HG02852 (cell line): ENCODE data around the gene CEP162.
"Not testable (repeated sequence)": the region's sequence is repeated elsewhere in the genome, so short reads cannot be mapped to it uniquely, and the experiment has no call there.

Experiments
- ATAC-seq: cut with Tn5 transposase; IDR thresholded peaks from one replicate; pipeline ENCODE4 v1.9.1; 2021; ENCODE audit warnings: mild to moderate bottlenecking, moderate library complexity; ENCODE audit not compliant: unreplicated experiment

The CEP162 gene

DNA sequence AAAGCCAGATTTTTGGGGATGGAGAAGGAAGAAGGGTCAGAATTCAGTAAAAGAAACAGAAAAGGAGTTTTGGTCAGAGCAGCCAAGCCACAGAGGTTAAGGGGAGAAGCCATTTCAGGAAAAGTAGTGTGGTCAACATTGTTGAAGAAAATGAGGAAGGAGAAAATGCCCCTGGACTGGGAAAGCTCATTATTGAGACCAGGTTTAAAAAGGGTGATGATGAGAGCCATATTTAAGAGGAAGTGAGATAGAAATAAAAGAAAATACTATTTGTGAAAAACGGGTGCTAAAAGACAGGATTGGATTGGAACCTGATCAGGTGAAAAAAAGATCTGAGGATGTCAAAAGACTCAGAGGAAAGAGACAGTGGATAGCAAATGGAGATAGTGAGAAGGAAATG, 75.8 kb downstream of the CEP162 start:
- no peak for ATAC-seq

DNA sequence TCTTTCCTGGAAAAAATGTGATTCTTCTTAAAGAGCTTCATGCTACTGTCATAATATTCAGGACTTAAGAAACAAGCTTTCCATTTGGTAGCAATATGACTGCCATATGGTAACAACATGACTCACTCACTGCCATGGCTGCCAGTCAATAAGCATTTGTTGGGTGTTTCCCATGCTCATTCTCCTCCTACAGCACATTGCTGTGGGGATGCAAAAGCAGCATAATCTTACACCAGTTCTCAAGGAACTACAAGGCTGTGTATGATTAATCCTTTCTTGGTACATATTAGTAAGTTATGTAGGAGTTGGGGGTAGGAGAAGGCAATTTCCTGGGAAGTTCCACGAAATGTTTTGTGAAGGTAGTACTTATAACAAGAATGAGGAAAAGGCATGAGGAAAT, 76.7 kb downstream of the CEP162 start:
- peak; percentile 87 for ATAC-seq

DNA sequence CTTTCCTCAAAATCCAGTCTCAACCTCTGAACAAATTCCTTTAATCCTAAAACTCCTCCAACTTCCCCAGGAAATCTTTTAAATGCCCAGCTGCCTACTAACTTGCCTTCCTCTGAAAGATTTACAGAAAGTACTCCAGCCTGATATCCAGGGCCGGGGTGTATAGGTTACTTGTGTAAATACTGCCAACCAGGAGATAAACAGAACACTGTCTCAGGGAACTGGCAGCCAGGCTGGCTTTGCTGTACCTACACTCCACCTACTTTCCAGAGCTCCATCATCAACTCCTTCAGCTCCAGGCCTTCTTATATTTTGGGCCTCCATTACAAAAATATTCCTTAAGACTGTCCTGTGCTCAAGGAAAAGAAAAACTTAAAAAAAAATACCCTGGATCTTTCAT, 85.9 kb downstream of the CEP162 start:
- no peak for ATAC-seq

DNA sequence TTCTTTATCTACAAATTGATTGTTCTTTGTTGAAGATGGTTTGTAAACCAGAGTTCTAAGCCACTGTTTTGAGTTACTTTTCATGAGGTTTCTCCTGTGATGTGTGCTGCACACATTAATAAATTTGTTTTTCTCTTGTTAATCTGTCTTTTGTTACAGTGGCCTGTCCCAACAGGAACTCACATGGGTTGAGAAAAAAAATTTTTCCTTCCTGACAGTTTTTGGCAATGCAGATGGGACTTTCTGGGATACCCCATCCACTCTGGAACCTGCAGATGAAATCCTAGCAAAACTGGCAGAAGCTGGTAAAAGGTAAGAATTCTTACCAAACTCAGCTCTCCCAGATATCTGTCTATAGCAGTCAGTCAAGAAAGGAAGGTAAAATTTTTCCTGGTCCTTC, 88.1 kb downstream of the CEP162 start:
- no peak for ATAC-seq

- no peak for ATAC-seq
These were observed 89.4 kb downstream of the CEP162 start for GRCh38 chr6:84137989-84138575.

GRCh38 chr6:84137051-84137375, 90.4 kb downstream of the CEP162 start:
- no peak for ATAC-seq

DNA sequence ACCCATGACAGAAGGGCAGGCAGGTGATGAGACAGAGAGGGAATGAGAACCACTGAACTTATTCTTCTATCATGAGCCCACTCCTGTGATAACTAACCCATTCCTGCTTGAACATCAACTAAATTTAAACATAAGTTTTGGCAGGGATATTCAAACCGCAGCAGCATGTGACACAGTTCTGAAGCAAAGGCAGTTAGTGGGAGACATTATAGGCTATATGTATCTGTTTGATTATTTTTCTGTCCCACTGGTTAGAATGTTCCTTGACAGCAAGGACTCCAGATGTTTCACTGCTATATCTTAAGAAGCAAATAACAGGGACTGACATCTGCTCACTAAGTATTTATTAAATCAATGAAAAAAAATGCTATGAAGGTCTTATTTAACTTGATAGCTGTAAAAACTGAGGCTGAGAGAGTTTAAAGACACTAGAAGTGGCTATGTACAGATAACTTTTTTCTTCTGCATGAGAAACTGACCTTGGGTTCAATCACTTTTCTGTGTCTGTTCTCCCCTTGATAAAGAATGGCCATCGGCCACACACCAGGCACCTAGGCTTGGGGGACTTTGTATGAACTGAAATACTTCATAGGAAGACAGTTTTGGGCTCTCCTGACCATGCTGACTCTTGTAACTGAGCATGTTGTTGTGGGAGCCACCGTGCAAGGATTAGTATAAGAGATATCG, 90.9 kb downstream of the CEP162 start:
- ATAC-seq: no peak

DNA sequence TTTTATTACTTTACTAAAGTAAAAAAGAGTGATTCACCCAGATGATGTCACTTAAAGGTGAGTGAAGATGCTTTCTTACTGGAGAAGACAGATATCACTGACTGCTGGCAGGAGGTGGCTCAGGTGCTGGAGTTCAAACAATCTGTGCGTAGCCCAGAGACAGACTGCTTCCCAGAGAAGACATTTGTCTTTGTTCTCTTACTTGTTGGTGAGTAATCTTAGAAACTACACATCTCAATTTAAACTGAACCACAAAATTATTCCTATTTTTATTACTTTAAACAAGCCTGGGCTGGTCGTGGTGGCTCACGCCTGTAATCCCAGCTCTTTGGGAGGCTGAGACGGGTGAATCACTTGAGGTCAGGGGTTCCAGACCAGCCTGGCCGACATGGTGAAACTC, 92.2 kb downstream of the CEP162 start:
- no peak for ATAC-seq

GRCh38 chr6:84133385-84133784, 94.1 kb downstream of the CEP162 start:
- ATAC-seq: not testable (repeated sequence)

GRCh38 chr6:84129588-84129987, 97.9 kb downstream of the CEP162 start:
- not testable (repeated sequence) for ATAC-seq

DNA sequence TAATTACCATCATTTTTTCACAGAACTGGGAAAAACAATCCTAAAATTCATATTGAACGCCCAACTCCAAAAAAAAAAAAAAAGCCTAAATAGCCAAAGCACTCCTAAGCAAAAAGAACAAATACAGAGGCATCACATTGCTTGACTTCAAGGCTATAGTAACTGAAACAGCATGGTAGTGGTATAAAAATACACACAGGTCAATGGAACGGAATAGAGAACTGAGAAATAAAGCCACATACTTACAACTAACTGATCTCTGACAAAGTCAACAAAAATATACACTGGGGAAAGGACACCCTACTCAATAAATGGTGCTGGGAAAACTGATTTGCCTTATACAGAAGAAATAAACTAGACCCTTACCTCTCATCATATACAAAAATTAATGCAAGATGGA, 104.3 kb downstream of the CEP162 start:
- ATAC-seq: peak; percentile 73

GRCh38 chr6:84119277-84119676, 108.2 kb downstream of the CEP162 start:
- ATAC-seq: no peak

- no peak for ATAC-seq
These were observed 109.3 kb downstream of the CEP162 start for GRCh38 chr6:84118191-84118590.

DNA sequence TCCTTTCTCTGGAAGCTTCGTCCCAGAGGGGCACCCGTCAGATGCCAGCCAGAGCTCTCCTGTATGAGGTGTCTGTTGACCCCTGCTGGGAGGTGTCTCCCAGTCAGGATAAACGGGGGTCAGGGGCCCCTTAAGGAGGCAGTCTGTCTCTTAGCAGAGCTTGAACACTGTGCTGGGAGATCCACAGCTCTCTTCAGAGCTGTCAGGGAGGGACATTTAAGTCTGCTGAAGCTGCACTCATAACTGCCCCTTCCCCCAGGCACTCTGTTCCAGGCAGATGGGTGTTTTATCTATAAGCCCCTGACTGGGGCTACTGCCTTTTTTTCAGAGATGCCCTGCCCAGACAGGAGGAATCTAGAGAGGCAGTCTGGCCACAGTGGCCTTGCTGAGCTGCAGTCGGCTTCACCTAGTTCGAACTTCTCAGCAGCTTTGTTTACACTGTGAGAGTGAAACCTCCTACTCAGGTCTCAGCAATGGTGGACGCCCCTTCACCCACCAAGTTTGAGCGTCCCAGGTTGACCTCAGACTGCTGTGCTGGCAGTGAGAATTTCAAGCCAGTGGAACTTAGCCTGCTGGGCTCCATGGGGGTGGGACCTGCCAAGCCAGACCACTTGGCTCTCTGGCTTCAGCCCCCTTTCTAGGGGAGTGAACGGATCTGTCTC, 112.4 kb downstream of the CEP162 start:
- not testable (repeated sequence) for ATAC-seq

GRCh38 chr6:84111351-84111750, 116.1 kb downstream of the CEP162 start:
- not testable (repeated sequence) for ATAC-seq

- no peak for ATAC-seq
These were observed 119.9 kb downstream of the CEP162 start for GRCh38 chr6:84107495-84107894.

- ATAC-seq: not testable (repeated sequence)
These were observed 122.1 kb downstream of the CEP162 start for GRCh38 chr6:84105215-84105924.

- ATAC-seq: no peak
These were observed 124.4 kb downstream of the CEP162 start for GRCh38 chr6:84103029-84103428.

DNA sequence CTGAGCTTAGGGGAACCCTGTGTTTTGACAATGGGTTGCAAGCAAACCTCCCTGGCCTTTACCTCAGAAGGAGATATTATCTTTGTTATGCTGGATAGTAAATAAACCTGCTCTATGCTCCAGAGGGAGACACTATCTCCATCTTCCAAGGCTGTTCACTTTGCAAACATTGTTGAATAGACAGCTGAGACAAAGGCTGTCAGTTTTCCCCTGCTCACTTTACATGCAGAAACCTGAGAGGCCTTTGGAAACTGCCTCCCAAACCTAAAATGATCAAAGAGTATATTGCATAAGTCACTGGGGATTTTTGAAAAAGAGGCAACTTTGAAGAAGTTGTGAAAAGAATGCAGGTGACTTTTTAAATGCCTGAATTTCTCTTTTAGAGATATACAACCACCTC, 132.3 kb downstream of the CEP162 start:
- no peak for ATAC-seq

DNA sequence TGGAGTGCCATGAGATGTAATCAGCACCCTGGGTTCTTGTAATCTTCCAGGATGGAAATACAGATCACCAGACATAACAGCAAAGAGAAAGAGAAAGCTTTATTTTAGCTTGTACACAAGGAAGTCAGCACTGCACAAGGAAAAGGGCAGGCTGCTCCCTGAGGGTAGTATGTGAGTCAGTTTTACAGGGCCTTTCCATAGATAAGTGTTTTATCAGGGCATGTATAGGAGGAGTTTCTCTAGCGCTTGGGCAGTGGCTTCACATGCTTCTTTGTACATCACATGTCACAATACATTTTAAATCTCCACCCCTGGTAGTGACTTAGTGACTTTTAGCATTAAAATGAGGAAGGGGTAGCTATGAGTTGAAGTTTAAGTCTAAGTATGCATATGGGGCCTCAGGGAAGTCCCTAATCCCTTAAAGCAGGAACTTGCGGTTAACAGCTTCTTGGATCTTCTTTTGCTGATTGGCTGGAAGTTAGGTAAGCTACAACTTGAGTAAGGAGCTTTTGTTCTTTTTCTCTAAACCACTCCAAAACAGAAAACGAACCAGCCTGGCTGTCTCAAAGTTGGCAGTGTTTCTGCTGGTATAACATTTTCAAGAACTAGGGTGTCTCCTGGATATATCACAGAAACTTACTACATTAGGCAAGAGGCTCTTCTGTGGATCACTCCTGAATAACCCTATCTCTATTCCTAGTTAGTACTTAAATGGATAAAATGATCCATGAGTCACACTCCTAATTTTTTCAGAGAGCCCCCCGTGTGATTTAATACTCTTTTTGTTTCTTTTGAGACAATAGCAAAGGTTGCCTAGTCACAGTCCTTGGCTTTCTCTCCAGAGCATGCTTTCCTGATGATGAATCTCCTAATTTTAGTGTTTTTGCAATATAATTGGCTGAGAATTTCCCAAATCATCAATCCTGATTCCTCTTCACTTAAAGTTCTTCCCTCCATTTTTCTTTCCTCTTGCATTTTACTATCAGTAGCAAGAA, 133.7 kb downstream of the CEP162 start:
- peak; percentile 52 for ATAC-seq

DNA sequence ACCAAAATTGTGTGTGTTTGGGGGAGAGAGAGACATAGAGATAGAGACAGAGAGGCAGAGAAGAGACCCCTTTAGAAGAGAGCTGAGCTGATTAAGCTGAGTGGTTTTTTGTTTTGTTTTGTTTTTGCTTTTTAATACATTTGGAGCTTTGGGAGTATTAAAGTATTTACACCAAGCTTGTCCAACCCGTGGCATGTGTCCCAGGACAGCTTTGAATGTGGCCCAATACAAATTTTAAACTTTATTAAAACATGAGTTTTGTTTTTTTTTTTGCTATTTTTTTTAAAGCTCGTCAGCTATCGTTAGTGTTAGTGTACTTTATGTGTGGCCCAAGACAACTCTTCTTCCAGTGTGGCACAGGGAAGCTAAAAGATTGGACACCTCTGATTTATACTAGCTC, 137.9 kb downstream of the CEP162 start:
- ATAC-seq: no peak
